Vagina (tissue), 2 donors: Measurements from ENCODE around the gene CCDC7.

Source experiments
- POLR2A ChIP-seq, 2 donors: fragments of 450-650 bp; IDR thresholded peaks; one replicate each; pipeline ENCODE4 v1.6.1; 2017; ENCODE audit warnings: antibody characterized with exemption in 2 of 2, mild to moderate bottlenecking in 2 of 2, moderate library complexity in 2 of 2
- TF ChIP-seq, protein P1 (sequence below), 3 experiments: fragments of 450-650 bp in 2 of 3; fragments of 200-600 bp in 1 of 3; sonication (generic) in 1 of 3; IDR thresholded peaks; one replicate each; pipeline ENCODE4 v1.5.1; 2017 to 2019; ENCODE audit warnings: antibody characterized with exemption in 3 of 3, mild to moderate bottlenecking in 2 of 3, moderate library complexity in 2 of 3

DNA sequence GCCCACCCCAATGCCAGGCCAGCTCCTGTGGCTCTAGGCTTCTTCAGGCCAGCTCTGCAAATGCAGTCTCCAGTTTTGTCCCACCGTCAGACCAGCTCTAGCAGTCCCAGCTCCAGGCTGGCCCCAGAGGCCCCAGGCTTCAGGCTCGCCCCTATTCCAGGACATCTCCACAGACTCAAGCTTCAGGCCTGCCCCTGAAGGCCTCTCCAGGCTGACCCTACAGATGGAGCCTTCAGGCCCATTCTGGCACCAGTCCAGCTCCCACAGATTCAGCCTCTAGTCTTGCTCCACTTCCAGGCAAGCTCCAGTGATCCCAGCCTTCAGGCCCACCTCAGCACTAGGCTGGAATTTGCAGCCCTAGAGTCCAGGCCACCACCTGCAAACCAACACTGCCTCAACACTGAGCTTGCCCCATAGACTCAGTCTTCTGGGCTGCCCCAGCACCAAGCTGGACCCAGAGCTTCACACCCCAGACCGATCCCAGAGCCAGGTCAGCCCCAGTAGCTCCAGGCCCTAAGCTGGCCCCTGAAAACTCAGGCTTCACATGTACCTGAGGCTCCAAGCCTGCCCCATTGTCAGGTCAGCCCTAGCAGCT, 341.8 kb downstream of the CCDC7 start:
- TF ChIP-seq, protein P1, sequence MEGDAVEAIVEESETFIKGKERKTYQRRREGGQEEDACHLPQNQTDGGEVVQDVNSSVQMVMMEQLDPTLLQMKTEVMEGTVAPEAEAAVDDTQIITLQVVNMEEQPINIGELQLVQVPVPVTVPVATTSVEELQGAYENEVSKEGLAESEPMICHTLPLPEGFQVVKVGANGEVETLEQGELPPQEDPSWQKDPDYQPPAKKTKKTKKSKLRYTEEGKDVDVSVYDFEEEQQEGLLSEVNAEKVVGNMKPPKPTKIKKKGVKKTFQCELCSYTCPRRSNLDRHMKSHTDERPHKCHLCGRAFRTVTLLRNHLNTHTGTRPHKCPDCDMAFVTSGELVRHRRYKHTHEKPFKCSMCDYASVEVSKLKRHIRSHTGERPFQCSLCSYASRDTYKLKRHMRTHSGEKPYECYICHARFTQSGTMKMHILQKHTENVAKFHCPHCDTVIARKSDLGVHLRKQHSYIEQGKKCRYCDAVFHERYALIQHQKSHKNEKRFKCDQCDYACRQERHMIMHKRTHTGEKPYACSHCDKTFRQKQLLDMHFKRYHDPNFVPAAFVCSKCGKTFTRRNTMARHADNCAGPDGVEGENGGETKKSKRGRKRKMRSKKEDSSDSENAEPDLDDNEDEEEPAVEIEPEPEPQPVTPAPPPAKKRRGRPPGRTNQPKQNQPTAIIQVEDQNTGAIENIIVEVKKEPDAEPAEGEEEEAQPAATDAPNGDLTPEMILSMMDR (IDR thresholded peaks at IDR 0.05): no peak
- TF ChIP-seq POLR2A (IDR thresholded peaks at IDR 0.05): no peak
